NCI-H1417 (cell line): ENCODE data around the gene FNBP1.
"Not testable (repeated sequence)": the region's sequence is repeated elsewhere in the genome, so short reads cannot be mapped to it uniquely, and the experiment has no call there.

Source experiments
- DNase-seq, 3 experiments: peaks; one replicate each; lab custom pipeline; 2025; lab: John Stamatoyannopoulos, UW

The FNBP1 gene

GRCh38 chr9:130021842-130022241 lies 21.1 kb downstream of the FNBP1 start:
- not testable (repeated sequence) for DNase-seq

- DNase-seq = no peak
These were observed 21.9 kb downstream of the FNBP1 start for GRCh38 chr9:130021123-130021522.

DNA sequence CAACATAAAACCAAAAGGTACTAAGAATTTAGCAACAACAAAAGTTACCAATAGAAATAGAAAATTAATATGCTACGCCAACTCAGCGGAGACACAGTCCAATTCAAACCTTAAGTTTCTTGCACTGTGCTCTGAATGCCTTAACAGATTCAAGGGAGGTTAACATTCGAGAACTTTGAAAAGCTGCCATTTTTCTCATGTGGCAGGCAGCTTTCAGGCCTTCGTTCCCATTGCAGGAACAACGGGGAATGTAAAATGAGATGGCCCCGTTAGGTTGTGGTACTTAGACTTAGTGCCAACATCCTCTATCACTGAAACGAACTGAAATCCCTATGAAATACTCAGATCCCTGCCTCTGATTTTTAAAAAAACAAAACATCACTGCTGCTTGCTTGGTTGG lies 22.4 kb downstream of the FNBP1 start:
- DNase-seq = no peak

DNA sequence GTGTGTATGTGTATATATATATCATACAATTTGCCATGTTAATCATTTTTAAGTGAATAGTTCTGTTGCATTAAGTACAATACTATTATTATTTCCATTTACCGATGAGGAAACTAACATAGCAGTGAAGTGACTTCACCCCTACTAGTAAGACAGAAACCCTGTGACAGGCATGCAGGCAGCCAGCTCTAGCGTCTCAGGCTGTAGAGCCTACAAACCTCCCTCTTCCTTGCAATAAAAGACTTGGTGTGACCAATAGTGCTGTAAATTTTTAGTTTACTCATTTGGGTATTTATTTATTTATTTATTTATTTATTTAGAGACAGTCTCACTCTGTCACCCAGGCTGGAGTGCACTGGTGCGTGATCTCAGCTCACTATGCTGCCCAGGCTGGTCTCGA lies 24.7 kb downstream of the FNBP1 start:
- no peak for DNase-seq

GRCh38 chr9:130017510-130017909 lies 25.5 kb downstream of the FNBP1 start:
- DNase-seq = not testable (repeated sequence)

GRCh38 chr9:130017076-130017475 lies 25.9 kb downstream of the FNBP1 start:
- DNase-seq = no peak

- DNase-seq = no peak
These were observed 27.5 kb downstream of the FNBP1 start for GRCh38 chr9:130015353-130016019.

GRCh38 chr9:130013326-130013725 lies 29.7 kb downstream of the FNBP1 start:
- DNase-seq = no peak

GRCh38 chr9:130010151-130010988 lies 32.6 kb downstream of the FNBP1 start:
- no peak for DNase-seq

- DNase-seq = not testable (repeated sequence)
These were observed 33.4 kb downstream of the FNBP1 start for GRCh38 chr9:130009546-130009945.

GRCh38 chr9:130008538-130008937 lies 34.5 kb downstream of the FNBP1 start:
- no peak for DNase-seq

DNA sequence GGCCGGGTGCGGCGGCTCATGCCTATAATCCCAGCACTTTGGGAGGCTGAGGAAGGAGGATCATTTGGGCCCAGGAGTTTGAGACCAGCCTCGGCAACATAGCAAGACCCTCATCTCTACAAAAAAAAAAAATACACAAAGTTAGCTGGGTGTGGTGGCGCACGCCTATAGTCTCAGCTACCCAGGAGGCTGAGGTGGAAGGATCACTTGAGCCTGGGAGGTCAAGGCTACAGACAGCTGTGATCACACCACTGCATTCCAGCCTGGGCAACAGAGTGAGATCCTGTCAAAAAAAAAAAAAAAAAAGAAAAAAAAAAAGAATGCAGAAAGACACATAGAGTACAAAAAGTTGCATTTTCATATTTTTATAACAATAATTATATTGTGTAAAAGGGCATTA lies 36.0 kb downstream of the FNBP1 start:
- not testable (repeated sequence) for DNase-seq

DNA sequence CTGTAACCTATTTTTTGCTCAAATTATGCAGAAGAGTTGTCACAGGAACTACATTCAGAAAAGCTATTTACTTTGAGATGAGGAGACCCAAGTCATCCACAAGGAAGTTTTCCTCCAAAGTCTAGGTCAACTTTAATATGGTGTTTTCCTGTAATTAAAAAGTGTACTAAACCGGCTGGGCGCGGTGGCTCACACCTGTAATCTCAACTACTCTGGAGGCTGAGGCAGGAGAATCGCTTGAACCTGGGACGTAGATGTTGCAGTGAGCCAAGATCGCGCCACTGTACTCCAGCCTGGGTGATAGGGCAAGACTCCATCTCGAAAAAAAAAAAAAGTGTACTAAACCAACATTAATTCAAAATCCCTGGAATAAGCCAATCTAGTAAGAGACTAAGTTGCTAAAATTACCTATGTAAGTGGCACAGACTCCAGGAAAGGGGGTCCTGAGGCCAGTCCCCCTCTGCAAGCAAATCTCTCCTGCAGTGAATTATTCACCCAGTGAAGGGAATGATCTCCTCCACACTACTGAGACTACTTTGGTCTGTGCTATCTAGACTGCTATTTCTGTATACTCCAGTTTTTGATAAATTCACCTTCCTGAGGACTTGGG lies 38.9 kb downstream of the FNBP1 start:
- no peak for DNase-seq

GRCh38 chr9:130002320-130002719 lies 40.7 kb downstream of the FNBP1 start:
- no peak for DNase-seq

GRCh38 chr9:130001190-130001589 lies 41.8 kb downstream of the FNBP1 start:
- DNase-seq = no peak

GRCh38 chr9:129999141-129999510 lies 43.9 kb downstream of the FNBP1 start:
- DNase-seq = no peak

GRCh38 chr9:129998491-129999140 lies 44.4 kb downstream of the FNBP1 start:
- DNase-seq = no peak

GRCh38 chr9:129997706-129998105 lies 45.3 kb downstream of the FNBP1 start:
- DNase-seq = not testable (repeated sequence)

GRCh38 chr9:129996161-129996830 lies 46.7 kb downstream of the FNBP1 start:
- no peak for DNase-seq

DNA sequence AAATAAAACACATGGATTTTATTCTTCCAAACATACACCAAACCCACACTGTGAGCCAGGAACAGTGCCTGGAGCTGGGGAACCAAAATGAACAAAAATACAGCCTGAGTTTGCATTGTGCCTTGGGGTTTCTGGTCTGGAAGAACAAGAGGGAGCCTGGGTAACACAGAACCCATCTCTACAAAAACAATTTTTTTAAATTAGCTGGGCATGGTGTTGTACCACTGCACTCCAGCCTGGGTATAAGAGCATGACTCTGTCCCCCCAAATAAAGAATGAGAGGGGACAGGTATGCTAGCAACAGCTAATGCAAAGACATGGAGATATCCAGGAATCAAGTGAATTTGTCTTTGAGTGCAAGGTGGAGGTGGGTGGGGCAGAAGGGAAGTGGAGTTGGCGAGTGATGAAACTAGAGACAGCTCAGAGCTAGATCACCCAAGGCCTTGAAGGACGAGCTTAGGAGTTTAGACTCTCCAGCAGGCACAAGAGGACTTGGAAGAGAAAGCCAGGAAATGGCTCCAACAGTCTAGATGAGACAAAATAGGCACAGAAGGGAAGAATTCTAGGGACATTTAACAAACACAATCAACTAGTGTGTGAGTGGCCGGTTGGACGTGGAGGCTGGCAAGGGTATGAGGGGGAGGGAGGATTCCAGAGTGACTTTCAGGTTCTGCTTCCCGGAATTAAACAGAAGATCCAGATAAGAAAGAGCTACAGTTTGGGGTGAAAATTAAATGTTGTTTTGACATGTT lies 47.4 kb downstream of the FNBP1 start:
- no peak for DNase-seq

GRCh38 chr9:129994882-129995281 lies 48.1 kb downstream of the FNBP1 start:
- no peak for DNase-seq
